ENCODE measurements around the gene MC1R.

The MC1R gene

DNA sequence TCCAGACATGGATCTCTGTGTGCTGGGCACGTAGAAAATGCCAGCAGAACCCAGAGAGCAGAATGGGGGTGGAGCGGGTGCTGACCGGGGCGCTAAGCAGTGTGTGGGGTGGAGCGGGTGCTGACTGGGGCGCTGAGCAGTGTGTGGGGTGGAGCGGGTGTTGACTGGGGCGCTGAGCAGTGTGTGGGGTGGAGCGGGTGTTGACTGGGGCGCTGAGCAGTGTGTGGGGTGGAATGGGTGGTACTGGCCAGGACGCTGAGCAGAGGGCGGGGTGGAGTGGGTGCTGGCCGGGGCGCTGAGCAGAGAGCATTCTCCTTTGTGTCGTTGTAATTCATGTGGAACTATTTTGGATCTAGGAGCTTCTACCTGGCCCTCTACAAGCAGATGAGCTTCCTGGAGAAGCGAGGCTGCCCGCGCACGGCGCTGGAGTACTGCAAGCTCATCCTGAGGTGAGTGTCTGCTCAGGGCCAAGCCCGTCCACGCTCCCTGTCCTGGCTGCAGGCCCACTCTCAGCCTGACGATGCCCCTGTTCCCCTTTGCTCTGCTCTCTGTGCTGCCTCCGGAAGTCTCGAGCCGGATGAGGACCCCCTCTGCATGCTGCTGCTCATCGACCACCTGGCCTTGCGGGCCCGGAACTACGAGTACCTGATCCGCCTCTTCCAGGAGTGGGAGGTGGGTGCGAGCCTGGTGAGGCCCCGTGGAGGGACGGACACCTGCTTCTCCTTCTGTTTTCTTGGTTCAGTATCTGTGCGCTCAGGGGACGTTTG, 20.3 kb upstream of the MC1R start:
- peaks cover 71% of the 10 kb centered on the region for H3K36me3 ChIP-seq (ENCODE audit: control insufficient read depth, insufficient read depth, low read length)
- H3K4me3 ChIP-seq (ENCODE audit: low read depth, low read length), result no peak overlapping the region
- no peaks in the 10 kb centered on the region for H3K27me3 ChIP-seq (ENCODE audit: control insufficient read depth, insufficient read depth, low read length)

DNA sequence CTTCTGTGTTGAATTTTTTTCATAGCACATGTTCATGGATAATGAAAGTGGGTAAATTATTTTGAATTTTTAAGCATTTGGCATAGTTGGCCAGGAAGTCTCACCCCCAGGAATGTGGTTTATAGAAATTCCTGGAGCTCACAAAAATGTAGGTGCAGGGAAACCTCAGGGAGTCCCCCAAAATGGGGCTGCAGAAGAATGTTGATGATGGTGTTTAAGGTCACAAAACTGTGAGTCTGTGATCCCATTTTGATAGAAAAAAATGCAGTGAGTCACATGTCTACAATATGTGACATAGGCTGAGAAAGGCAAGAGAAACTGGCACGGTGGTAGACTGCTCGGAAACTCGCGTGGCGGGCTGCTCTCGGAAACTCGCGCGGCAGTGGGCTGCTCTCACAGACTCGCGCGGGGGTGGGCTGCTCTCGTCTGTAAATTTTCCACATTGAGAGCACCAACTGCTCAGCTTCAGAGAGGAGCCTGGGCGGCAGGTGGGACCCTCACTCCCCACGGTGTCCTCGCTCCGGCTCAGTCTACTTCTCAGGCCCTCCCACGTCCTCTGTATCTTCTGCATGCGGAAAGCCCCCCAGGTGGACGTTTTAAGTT, 18.7 kb upstream of the MC1R start:
- Histone ChIP-seq H3K27me3 (ENCODE audit: control insufficient read depth, insufficient read depth, low read length) (no peaks in the 10 kb centered on the region), H3K4me1 (ENCODE audit: control insufficient read depth, insufficient read depth, low read length) (no peaks in the 10 kb centered on the region), H3K36me3 (ENCODE audit: control insufficient read depth, insufficient read depth, low read length) (peaks cover 77% of the 10 kb centered on the region), H3K9me3 (ENCODE audit: control insufficient read depth, insufficient read depth, low read depth, low read length) (no peaks in the 10 kb centered on the region), H3K4me3 (ENCODE audit: low read depth, low read length) (no peak overlapping the region), H3K9ac (ENCODE audit: low read length) (no peak overlapping the region), H3K27ac (ENCODE audit: low read depth, low read length) (no peak overlapping the region)

More for the DNA sequence above, 20.3 kb upstream of the MC1R start:
- Histone ChIP-seq H3K27ac (ENCODE audit: low read depth, low read length) (no peak overlapping the region), H3K9ac (ENCODE audit: low read length) (no peak overlapping the region), H3K9me3 (ENCODE audit: control insufficient read depth, insufficient read depth, low read depth, low read length) (no peaks in the 10 kb centered on the region), H3K4me1 (ENCODE audit: control insufficient read depth, insufficient read depth, low read length) (no peaks in the 10 kb centered on the region)

DNA sequence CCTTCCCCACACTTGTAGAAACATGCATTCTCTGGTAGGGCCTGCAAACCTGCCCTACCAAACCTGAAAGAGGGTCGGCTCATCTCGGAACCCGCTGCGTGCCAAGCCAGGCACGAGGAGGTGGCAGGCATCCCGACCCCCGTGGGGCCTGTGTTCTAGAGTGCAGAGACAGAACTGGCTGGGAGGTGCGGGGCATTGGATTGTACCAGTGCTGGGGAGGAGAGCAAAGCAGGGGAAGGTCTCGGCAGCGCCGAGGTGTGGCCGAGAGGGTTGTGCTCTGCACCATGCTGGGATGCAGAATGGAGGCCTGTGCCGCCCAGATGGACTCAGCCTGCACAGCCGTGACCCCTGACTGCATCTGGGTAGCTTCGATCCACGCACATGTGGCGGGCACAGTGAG, 17.8 kb upstream of the MC1R start:
- Histone ChIP-seq H3K9ac (ENCODE audit: low read length) (no peak overlapping the region), H3K27me3 (ENCODE audit: control insufficient read depth, insufficient read depth, low read length) (no peaks in the 10 kb centered on the region), H3K36me3 (ENCODE audit: control insufficient read depth, insufficient read depth, low read length) (peaks cover 77% of the 10 kb centered on the region), H3K4me3 (ENCODE audit: low read depth, low read length) (no peak overlapping the region), H3K9me3 (ENCODE audit: control insufficient read depth, insufficient read depth, low read depth, low read length) (no peaks in the 10 kb centered on the region), H3K27ac (ENCODE audit: low read depth, low read length) (no peak overlapping the region; the same call in 1 of the 2 replicates), H3K4me1 (ENCODE audit: control insufficient read depth, insufficient read depth, low read length) (no peaks in the 10 kb centered on the region)

DNA sequence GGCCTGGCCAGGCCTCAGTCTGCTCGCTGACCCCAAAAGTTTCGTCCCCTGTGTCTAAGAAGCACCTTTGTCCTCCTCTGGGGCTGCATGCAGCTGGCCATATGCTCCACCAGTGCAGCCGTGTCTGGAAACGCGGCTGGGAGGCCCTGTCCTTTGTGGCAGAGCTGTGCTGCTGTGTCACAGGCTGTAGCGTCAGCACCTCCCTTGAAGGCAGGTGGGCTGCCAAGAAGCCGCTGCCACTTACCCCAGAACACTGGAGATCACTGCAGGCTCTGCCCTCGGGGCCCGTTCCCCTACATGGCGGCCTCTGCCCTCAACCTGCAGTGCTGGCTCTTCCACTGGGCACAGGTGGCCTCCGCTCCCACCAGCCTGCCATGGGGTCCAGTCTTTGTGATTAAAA, 15.7 kb upstream of the MC1R start:
- H3K4me1 ChIP-seq (ENCODE audit: control insufficient read depth, insufficient read depth, low read length), result no peaks in the 10 kb centered on the region
- peaks cover 77% of the 10 kb centered on the region for H3K36me3 ChIP-seq (ENCODE audit: control insufficient read depth, insufficient read depth, low read length)
- H3K9me3 ChIP-seq (ENCODE audit: control insufficient read depth, insufficient read depth, low read depth, low read length), result peaks cover 10% of the 10 kb centered on the region
- no peak overlapping the region for H3K27ac ChIP-seq (ENCODE audit: low read depth, low read length)
- H3K27me3 ChIP-seq (ENCODE audit: control insufficient read depth, insufficient read depth, low read length), result no peaks in the 10 kb centered on the region
- no peak overlapping the region for H3K4me3 ChIP-seq (ENCODE audit: low read depth, low read length)
- no peak overlapping the region for H3K9ac ChIP-seq (ENCODE audit: low read length)

DNA sequence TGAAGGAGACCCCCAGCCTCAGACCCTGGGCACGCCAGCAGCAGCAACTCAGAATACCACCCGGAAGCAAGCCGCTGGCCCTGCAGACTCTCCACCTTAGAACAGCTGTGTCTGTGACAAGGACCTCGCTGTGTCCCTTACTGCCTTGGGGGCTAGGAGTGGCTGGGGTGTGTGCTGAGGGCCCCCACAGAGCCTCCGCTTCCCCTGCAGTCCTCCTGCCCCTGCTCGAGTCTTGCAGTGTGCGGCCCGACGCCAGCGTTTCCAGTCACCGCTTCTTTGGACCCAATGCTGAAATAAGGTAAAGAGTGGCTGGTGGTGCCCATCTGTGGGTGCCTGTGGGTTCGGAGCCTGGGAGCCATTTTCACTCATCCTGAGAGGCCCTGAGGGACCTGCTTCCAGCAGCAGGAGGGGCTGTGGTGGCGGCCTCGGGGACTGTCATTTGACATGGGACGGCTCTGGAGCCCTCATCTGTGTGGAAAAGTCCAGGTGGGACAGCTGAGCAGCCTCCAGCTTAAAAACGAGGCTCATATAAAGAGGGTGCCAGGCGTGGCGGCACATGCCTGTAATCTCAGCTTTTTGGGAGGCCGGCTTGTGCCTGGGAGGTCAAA, 14.7 kb upstream of the MC1R start:
- H3K4me3 ChIP-seq (ENCODE audit: low read depth, low read length), result no peak overlapping the region
- H3K9ac ChIP-seq (ENCODE audit: low read length), result no peak overlapping the region
- no peaks in the 10 kb centered on the region for H3K4me1 ChIP-seq (ENCODE audit: control insufficient read depth, insufficient read depth, low read length)
- no peaks in the 10 kb centered on the region for H3K27me3 ChIP-seq (ENCODE audit: control insufficient read depth, insufficient read depth, low read length)
- peaks cover 13% of the 10 kb centered on the region for H3K9me3 ChIP-seq (ENCODE audit: control insufficient read depth, insufficient read depth, low read depth, low read length)
- peaks cover 75% of the 10 kb centered on the region for H3K36me3 ChIP-seq (ENCODE audit: control insufficient read depth, insufficient read depth, low read length)
- no peak overlapping the region for H3K27ac ChIP-seq (ENCODE audit: low read depth, low read length)

DNA sequence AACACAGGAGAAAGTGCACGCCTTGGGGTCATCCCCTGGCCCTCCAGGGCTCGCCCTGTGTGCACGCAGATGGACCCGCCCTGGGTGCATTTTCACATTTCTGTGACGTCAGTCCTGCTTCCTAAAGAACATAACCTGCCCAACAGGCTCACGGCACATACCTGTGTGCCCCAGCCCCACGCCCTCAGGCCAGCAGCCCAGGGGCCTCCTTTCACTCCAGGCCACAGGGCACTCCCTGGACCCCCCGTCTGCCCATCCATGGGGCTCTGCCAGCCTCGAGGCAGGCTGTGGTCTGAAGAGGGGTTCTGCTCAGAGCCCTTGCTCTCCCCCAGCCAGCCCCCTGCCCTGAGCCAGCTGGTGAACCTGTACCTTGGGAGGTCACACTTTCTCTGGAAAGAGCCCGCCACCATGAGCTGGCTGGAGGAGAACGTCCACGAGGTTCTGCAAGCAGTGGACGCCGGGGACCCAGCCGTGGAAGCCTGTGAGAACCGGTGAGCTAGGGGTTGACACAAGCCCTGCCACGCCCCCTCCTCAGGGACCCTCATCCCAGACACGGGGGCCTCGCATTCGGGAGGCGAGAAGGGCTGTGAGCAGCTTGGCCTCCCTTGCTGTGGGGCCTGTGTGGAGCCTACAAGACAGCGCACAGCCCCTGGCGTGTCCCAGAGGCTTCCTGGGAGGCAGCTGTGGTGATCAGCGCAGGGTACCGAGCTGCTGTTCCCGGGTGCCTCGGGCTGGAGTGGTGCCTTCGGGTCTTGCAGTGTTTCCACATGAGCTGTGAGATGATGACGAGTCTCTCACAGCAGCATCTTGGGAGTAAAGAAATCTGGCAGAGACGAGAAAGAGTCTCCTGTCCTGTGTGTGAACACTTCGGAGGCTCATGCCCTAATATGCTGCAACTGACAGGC, 13.8 kb upstream of the MC1R start:
- Histone ChIP-seq H3K9me3 (ENCODE audit: control insufficient read depth, insufficient read depth, low read depth, low read length) (peaks cover 13% of the 10 kb centered on the region), H3K4me1 (ENCODE audit: control insufficient read depth, insufficient read depth, low read length) (peaks cover 3% of the 10 kb centered on the region; the same call in 1 of the 2 replicates), H3K27me3 (ENCODE audit: control insufficient read depth, insufficient read depth, low read length) (no peaks in the 10 kb centered on the region), H3K9ac (ENCODE audit: low read length) (no peak overlapping the region), H3K27ac (ENCODE audit: low read depth, low read length) (no peak overlapping the region), H3K4me3 (ENCODE audit: low read depth, low read length) (no peak overlapping the region), H3K36me3 (ENCODE audit: control insufficient read depth, insufficient read depth, low read length) (peaks cover 73% of the 10 kb centered on the region)

DNA sequence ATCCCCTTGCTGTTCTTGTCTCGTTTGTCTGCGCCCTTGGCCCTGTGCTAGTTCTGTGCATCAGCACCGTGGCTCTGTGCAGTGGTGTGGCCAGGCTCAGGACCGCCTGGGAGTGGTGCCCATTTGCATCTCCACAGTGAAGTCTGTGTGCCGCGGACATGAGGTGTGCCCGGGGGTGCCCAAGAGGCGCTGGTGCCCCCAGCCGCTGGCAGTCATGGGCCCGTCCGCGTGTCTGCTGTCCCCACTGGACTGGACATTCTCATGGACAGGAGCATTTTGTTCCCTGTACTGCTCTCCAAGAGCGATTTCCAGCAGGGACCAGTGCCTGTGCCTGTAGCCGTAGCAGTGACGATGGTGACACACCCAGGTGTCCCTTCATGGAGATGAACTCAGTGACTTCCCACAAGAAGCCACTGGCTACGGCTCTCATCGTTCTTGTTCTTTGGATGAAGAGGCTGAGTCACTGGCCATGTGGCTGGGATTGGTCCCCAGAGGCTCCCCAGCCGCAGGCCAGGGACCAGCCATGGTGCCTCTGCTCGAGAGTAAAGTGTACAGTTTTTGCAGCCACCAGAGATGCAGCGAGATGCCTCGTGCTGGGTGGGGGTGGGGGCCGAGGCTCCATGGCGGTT, 13.0 kb upstream of the MC1R start:
- H3K4me3 ChIP-seq (ENCODE audit: low read depth, low read length), result no peak overlapping the region
- no peak overlapping the region for H3K27ac ChIP-seq (ENCODE audit: low read depth, low read length)
- peaks cover 68% of the 10 kb centered on the region for H3K36me3 ChIP-seq (ENCODE audit: control insufficient read depth, insufficient read depth, low read length)
- no peaks in the 10 kb centered on the region for H3K27me3 ChIP-seq (ENCODE audit: control insufficient read depth, insufficient read depth, low read length)
- peaks cover 13% of the 10 kb centered on the region for H3K9me3 ChIP-seq (ENCODE audit: control insufficient read depth, insufficient read depth, low read depth, low read length)
- H3K4me1 ChIP-seq (ENCODE audit: control insufficient read depth, insufficient read depth, low read length), result peaks cover 6% of the 10 kb centered on the region; the same call in 1 of the 2 replicates
- no peak overlapping the region for H3K9ac ChIP-seq (ENCODE audit: low read length)

DNA sequence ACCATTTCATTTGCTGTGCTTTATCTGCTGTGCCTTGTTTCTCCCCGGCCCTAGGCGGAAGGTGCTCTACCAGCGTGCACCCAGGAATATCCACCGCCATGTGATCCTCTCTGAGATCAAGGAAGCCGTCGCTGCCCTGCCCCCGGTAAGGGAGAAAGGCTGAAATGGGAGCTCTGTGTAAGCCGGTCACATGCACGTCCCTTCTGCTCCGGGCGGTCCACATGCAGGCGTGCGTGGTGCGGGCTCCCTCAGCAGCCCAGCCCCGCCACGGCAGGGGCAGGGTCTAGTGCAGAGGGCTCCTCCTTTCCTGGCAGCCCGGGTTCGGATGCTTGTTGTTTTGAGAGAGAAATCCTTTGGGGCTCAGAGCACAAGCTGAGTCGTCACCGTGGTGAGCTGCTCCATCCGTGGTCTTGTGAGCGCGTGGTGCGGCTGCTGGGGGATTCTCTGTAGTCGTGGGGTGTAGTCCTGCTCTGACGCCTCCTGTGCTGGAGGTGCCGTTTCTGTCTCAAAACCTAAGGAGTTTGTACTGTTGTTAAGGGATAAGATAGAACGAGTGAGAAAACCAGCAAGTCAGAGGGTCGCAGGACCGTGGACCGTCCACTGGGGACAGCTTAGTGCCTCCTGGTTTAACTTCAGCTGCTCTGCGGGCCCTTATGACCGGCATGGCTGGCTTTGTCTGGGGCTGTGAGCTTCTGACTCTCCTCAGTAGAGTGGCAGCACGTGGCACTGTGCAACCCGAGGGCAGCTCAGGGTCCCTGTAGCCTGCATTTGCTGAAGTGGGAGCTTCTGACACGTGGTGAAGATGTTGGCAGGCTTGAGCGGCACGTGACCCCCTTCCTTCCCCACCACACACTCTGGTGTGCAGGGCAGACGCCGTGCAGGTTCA, 12.3 kb upstream of the MC1R start:
- Histone ChIP-seq H3K27me3 (ENCODE audit: control insufficient read depth, insufficient read depth, low read length) (no peaks in the 10 kb centered on the region), H3K27ac (ENCODE audit: low read depth, low read length) (no peak overlapping the region), H3K36me3 (ENCODE audit: control insufficient read depth, insufficient read depth, low read length) (peaks cover 69% of the 10 kb centered on the region), H3K9ac (ENCODE audit: low read length) (no peak overlapping the region), H3K4me3 (ENCODE audit: low read depth, low read length) (no peak overlapping the region), H3K4me1 (ENCODE audit: control insufficient read depth, insufficient read depth, low read length) (peaks cover 6% of the 10 kb centered on the region; the same call in 1 of the 2 replicates), H3K9me3 (ENCODE audit: control insufficient read depth, insufficient read depth, low read depth, low read length) (peaks cover 13% of the 10 kb centered on the region)

DNA sequence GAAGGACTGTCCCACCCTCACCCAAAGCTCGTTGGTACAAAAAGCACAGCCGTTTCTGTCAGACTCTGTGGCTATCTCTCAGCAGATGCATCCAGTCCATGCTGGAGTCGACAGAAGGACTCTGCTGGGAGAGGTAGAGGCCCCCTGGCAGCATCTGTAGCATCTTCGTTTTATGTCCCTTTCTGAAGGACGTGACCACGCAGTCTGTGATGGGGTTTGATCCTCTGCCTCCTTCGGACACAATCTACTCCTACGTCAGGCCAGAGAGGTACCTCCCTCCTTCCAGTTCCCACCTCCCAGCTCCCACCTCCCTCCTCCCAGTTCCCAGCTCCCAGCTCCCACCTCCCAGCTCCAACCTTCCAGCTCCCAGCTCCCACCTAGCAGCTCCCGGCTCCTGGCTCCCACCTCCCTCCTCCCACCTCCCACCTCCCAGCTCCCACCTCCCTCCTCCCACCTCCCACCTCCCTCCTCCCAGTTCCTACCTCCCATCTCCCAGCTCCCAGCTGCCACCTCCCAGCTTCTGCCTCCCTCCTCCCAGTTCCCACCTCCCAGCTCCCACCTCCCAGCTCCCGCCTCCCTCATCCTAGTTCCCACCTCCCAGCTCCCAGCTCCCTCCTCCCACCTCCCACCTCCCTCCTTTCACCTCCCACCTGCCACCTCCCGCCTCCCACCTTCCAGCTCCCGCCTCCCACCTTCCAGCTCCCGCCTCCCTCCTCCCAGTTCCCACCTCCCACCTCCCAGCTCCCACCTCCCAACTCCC, 11.4 kb upstream of the MC1R start:
- Histone ChIP-seq H3K36me3 (ENCODE audit: control insufficient read depth, insufficient read depth, low read length) (peaks cover 75% of the 10 kb centered on the region), H3K27ac (ENCODE audit: low read depth, low read length) (no peak overlapping the region), H3K27me3 (ENCODE audit: control insufficient read depth, insufficient read depth, low read length) (no peaks in the 10 kb centered on the region), H3K9me3 (ENCODE audit: control insufficient read depth, insufficient read depth, low read depth, low read length) (peaks cover 13% of the 10 kb centered on the region), H3K4me3 (ENCODE audit: low read depth, low read length) (no peak overlapping the region), H3K4me1 (ENCODE audit: control insufficient read depth, insufficient read depth, low read length) (peaks cover 6% of the 10 kb centered on the region; the same call in 1 of the 2 replicates), H3K9ac (ENCODE audit: low read length) (no peak overlapping the region)

Measured in HUES6 (cell line).